HCT116 (cell line): ENCODE results near the gene GTF3C2. TPM values are rescaled to one million over a fixed set of nuclear protein-coding genes. Genes with fewer than 3 reads are reported as not detected.

Source experiments
- ATAC-seq: fragments of 200-7000 bp; cut with Tn5 transposase; 2 replicates; pipeline ENCODE4 v1.9.1; 2020; ENCODE audit warnings: mild to moderate bottlenecking, moderate library complexity
- BruUV-seq: library from RNA; stranded (reverse); fragments of 400-500 nt; replicated peaks from 2 replicates; lab custom pipeline; 2021; lab: Mats Ljungman, UMichigan
- CTCF ChIA-PET: fragments of 300-600 bp; sonication (Branson Sonifier 250); formaldehyde crosslinking; loops from one replicate; lab custom pipeline; 2021; ENCODE audit warnings: antibody characterized with exemption; lab: Charles Lee
- POLR2A ChIA-PET: fragments of 300-600, 350-600 bp; sonication (Branson Sonifier 250); formaldehyde crosslinking; loops from one replicate; lab custom pipeline; 2021; ENCODE audit warnings: antibody characterized with exemption; lab: Charles Lee
- RAD21 ChIA-PET, 2 experiments: fragments of 300-600 bp; sonication (Branson Sonifier 250); formaldehyde crosslinking; loops; one replicate each; lab custom pipeline; 2023; ENCODE audit warnings: low total read pairs in 2 of 2; ENCODE audit not compliant: uncharacterized antibody in 2 of 2, unreplicated experiment in 2 of 2, low non-redundant PET in 1 of 2; lab: Charles Lee
- DNase-seq: peaks from one replicate; pipeline ENCODE4 v3.0.0-alpha.2; 2010; ENCODE audit warnings: low read depth, low spot score
- H2AFZ ChIP-seq: fragments of 200-600 bp; shearing (Covaris generic), sonication (generic); 2 replicates; pipeline ENCODE4 v1.6.1; 2017; ENCODE audit warnings: low read depth, mixed run types, mixed read lengths, antibody characterized with exemption, low read length; ENCODE audit not compliant: poor library complexity, severe bottlenecking
- H3K27ac ChIP-seq: 2 replicates; pipeline ENCODE4 v1.5.1; 2012; ENCODE audit warnings: low read depth, low read length
- H3K27me3 ChIP-seq: fragments of 200-600 bp; sonication (generic); 2 replicates; pipeline ENCODE4 v1.6.1; 2016; ENCODE audit warnings: mixed run types, low read length, mixed read lengths; ENCODE audit not compliant: insufficient read depth
- H3K36me3 ChIP-seq, 2 experiments: fragments of 200-500 bp in 1 of 2; fragments of 200-600 bp in 1 of 2; sonication (Bioruptor generic) in 1 of 2; sonication (generic) in 1 of 2; 2 replicates each; pipeline versions ENCODE4 v1.5.1 to v1.6.1; 2014 to 2016; ENCODE audit warnings: low read length in 2 of 2, inconsistent platforms in 1 of 2, mixed read lengths in 1 of 2, mixed run types in 1 of 2; ENCODE audit not compliant: insufficient read depth in 2 of 2, control insufficient read depth in 1 of 2
- H3K4me1 ChIP-seq, 2 experiments: fragments of 200-600 bp in 1 of 2; sonication (generic) in 1 of 2; 2 replicates each; pipeline versions ENCODE4 v1.5.1 to v1.6.1; 2012 to 2017; ENCODE audit warnings: low read length in 2 of 2, inconsistent platforms in 1 of 2, mild to moderate bottlenecking in 1 of 2, mixed read lengths in 1 of 2, mixed run types in 1 of 2, moderate library complexity in 1 of 2; ENCODE audit not compliant: insufficient read depth in 2 of 2, control insufficient read depth in 1 of 2
- H3K4me2 ChIP-seq: fragments of 200-600 bp; sonication (generic); 2 replicates; pipeline ENCODE4 v1.6.1; 2017; ENCODE audit warnings: mixed run types, low read length, mixed read lengths
- H3K4me3 ChIP-seq, 2 experiments: fragments of 200-600 bp in 1 of 2; sonication (generic) in 1 of 2; replicated peaks in 1 of 2; 2 replicates each; pipeline ENCODE4 v1.5.1; 2011 to 2016; ENCODE audit warnings: low read length in 2 of 2, control low read depth in 1 of 2, low read depth in 1 of 2, mild to moderate bottlenecking in 1 of 2, mixed read lengths in 1 of 2, mixed run types in 1 of 2
- H3K79me2 ChIP-seq: fragments of 200-600 bp; sonication (generic); 2 replicates; pipeline ENCODE4 v1.6.1; 2017; ENCODE audit warnings: mild to moderate bottlenecking, mixed run types, low read length, moderate library complexity, mixed read lengths; ENCODE audit not compliant: insufficient read depth
- H3K9ac ChIP-seq: fragments of 200-600 bp; sonication (generic); 2 replicates; pipeline ENCODE4 v1.6.1; 2016; ENCODE audit warnings: low read length, mixed read lengths
- H3K9me2 ChIP-seq: fragments of 200-600 bp; sonication (generic), shearing (Covaris generic); 2 replicates; pipeline ENCODE4 v1.6.1; 2017; ENCODE audit warnings: mixed run types, mild to moderate bottlenecking, moderate library complexity; ENCODE audit not compliant: insufficient read depth
- H3K9me3 ChIP-seq, 2 experiments: fragments of 200-500 bp in 1 of 2; fragments of 200-600 bp in 1 of 2; sonication (Bioruptor generic) in 1 of 2; sonication (generic) in 1 of 2; 2 replicates each; pipeline ENCODE4 v1.6.1; 2014 to 2017; ENCODE audit warnings: low read length in 2 of 2, mixed read lengths in 2 of 2, inconsistent platforms in 1 of 2, low read depth in 1 of 2, mild to moderate bottlenecking in 1 of 2, mixed run types in 1 of 2, moderate library complexity in 1 of 2; ENCODE audit not compliant: control insufficient read depth in 1 of 2, insufficient read depth in 1 of 2
- H4K20me1 ChIP-seq: fragments of 200-600 bp; sonication (generic), shearing (Covaris generic); 2 replicates; pipeline ENCODE4 v1.6.1; 2017; ENCODE audit warnings: mixed run types, mild to moderate bottlenecking, moderate library complexity; ENCODE audit not compliant: insufficient read depth
- ATF3 ChIP-seq: IDR thresholded peaks from 2 replicates; pipeline ENCODE4 v1.6.1; 2012
- CBX3 ChIP-seq: IDR thresholded peaks from 2 replicates; pipeline ENCODE4 v1.6.1; 2012; ENCODE audit warnings: low read depth
- CEBPB ChIP-seq: IDR thresholded peaks from 2 replicates; pipeline ENCODE4 v1.6.1; 2012; ENCODE audit warnings: low read depth
- EGR1 ChIP-seq: IDR thresholded peaks from 2 replicates; pipeline ENCODE4 v1.6.1; 2012; ENCODE audit warnings: low read depth
- ELF1 ChIP-seq: IDR thresholded peaks from 2 replicates; pipeline ENCODE4 v1.6.1; 2012; ENCODE audit warnings: low read depth, borderline replicate concordance
- EZH2 ChIP-seq: fragments of 200-600 bp; sonication (generic); IDR thresholded peaks from 2 replicates; pipeline ENCODE4 v1.6.1; 2017; ENCODE audit warnings: antibody characterized with exemption, mixed run types
- EZH2phosphoT487 ChIP-seq: fragments of 200-600 bp; IDR thresholded peaks from 2 replicates; pipeline ENCODE4 v1.6.1; 2018; ENCODE audit warnings: antibody characterized with exemption, borderline replicate concordance
- FOSL1 ChIP-seq: IDR thresholded peaks from 2 replicates; pipeline ENCODE4 v1.6.1; 2012; ENCODE audit warnings: low read depth
- JUND ChIP-seq: IDR thresholded peaks from 2 replicates; pipeline ENCODE4 v1.6.1; 2012
- MAX ChIP-seq: IDR thresholded peaks from 2 replicates; pipeline ENCODE4 v1.6.1; 2012
- POLR2A ChIP-seq: IDR thresholded peaks from 2 replicates; pipeline ENCODE4 v1.7.0; 2011; ENCODE audit warnings: borderline replicate concordance; ENCODE audit not compliant: insufficient read depth, insufficient read length; ENCODE audit errors: extremely low read depth
- RAD21 ChIP-seq: IDR thresholded peaks from 2 replicates; pipeline ENCODE4 v1.6.1; 2012; ENCODE audit warnings: low read depth, mild to moderate bottlenecking
- SRF ChIP-seq: IDR thresholded peaks from 2 replicates; pipeline ENCODE4 v1.6.1; 2012; ENCODE audit warnings: low read depth
- TCF7L2 ChIP-seq: IDR thresholded peaks from 2 replicates; pipeline ENCODE4 v1.7.0; 2011; ENCODE audit warnings: borderline replicate concordance, inconsistent platforms; ENCODE audit not compliant: insufficient read depth, insufficient read length; ENCODE audit errors: extremely low read depth
- YY1 ChIP-seq: IDR thresholded peaks from 2 replicates; pipeline ENCODE4 v1.6.1; 2011; ENCODE audit warnings: low read length, low read depth, moderate library complexity, mild to moderate bottlenecking; ENCODE audit not compliant: insufficient replicate concordance; ENCODE audit errors: extremely low read depth
- ZBTB33 ChIP-seq: IDR thresholded peaks from 2 replicates; pipeline ENCODE4 v1.6.1; 2011; ENCODE audit warnings: mild to moderate bottlenecking, low read length, moderate library complexity; ENCODE audit not compliant: insufficient replicate concordance; ENCODE audit errors: extremely low read depth
- ZFX ChIP-seq: fragments of 450-650 bp; IDR thresholded peaks from 2 replicates; pipeline ENCODE4 v1.6.1; 2017
- intact Hi-C: fragments of 100-400 bp; cut with micrococcal nuclease; formaldehyde crosslinking; loops from 2 replicates; pipeline ENCODE4 v1.10.0; 2022
- total RNA-seq: library from RNA; stranded (reverse); gene quantifications from one replicate; pipeline ENCODE4 v1.2.1, GENCODE V29; 2021; ENCODE audit not compliant: unreplicated experiment
- TF ChIP-seq, protein P1 (sequence below), 3 experiments: fragments of 200-600 bp in 1 of 3; sonication (generic) in 1 of 3; IDR thresholded peaks in 2 of 3; conservative IDR thresholded peaks in 1 of 3; 2 replicates each; pipeline ENCODE4 v1.5.1; 2012 to 2017; ENCODE audit warnings: low read depth in 2 of 3, low read length in 2 of 3, antibody characterized with exemption in 1 of 3, borderline replicate concordance in 1 of 3, control low read depth in 1 of 3, mild to moderate bottlenecking in 1 of 3, mixed read lengths in 1 of 3, mixed run types in 1 of 3, moderate library complexity in 1 of 3; ENCODE audit not compliant: insufficient read depth in 1 of 3
- TF ChIP-seq, protein P2 (sequence below): IDR thresholded peaks from 2 replicates; pipeline ENCODE4 v1.6.1; 2012; ENCODE audit warnings: low read depth

The GTF3C2 gene
- total RNA-seq, 1 experiment from 2014 or later, result 88.2 TPM

DNA sequence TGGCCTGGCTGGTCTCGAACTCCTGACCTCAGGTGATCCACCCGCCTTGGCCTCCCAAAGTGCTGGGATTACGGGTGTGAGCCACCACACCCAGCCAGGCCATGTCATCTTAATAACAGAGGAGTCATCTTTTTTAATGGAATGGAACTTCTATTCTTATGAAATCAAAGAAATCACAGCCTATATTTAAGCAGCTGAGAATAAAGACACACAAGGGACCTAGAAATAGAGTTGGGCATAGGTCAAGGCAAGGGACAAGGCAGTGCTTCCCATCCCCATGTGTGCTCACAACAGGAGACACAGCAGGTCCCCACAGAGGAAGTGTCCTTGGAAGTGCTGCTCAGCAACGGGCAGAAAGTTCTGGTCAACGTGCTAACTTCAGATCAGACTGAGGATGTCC, 17.0 kb upstream of the GTF3C2 start (continued):
- TF ChIP-seq POLR2A (no peak), MAX (no peak), FOSL1 (no peak), EGR1 (no peak)
- TF ChIP-seq, all 23 proteins: peak for 0

GRCh38 chr2:27372937-27373336, 16.4 kb upstream of the GTF3C2 start:
- Histone ChIP-seq H3K36me3 (peaks cover 24 to 52% of the 10 kb centered on the region in 2 experiments; a peak in 3 of 4 replicates), H3K27me3 (no peaks in the 10 kb centered on the region), H3K9me3 (no peaks in the 10 kb centered on the region), H4K20me1 (no peaks in the 10 kb centered on the region), H3K9me2 (no peaks in the 10 kb centered on the region), H3K9ac (no peak overlapping the region), H3K27ac (no peak overlapping the region), H3K4me2 (no peak overlapping the region), H3K79me2 (peaks cover 50% of the 10 kb centered on the region), H3K4me3 (no peak overlapping the region), H2AFZ (no peak overlapping the region), H3K4me1 (peaks cover 10 to 29% of the 10 kb centered on the region in 2 experiments; a peak in 3 of 4 replicates)
- ChIA-PET POLR2A (no interaction called here), RAD21 (no interaction called here), CTCF (no interaction called here)
- intact Hi-C loops, result loop anchor here (5.0 kb wide), 1 partner anchor 51 kb away; the partner anchor contains the start of gene MPV17
- ATAC-seq (no peak), DNase-seq (no peak)
- no TSS peak for BruUV-seq
- TF ChIP-seq ZBTB33, result no peak
- TF ChIP-seq CEBPB, result no peak
- TF ChIP-seq TCF7L2, result no peak
- TF ChIP-seq, protein P1, sequence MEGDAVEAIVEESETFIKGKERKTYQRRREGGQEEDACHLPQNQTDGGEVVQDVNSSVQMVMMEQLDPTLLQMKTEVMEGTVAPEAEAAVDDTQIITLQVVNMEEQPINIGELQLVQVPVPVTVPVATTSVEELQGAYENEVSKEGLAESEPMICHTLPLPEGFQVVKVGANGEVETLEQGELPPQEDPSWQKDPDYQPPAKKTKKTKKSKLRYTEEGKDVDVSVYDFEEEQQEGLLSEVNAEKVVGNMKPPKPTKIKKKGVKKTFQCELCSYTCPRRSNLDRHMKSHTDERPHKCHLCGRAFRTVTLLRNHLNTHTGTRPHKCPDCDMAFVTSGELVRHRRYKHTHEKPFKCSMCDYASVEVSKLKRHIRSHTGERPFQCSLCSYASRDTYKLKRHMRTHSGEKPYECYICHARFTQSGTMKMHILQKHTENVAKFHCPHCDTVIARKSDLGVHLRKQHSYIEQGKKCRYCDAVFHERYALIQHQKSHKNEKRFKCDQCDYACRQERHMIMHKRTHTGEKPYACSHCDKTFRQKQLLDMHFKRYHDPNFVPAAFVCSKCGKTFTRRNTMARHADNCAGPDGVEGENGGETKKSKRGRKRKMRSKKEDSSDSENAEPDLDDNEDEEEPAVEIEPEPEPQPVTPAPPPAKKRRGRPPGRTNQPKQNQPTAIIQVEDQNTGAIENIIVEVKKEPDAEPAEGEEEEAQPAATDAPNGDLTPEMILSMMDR (IDR thresholded peaks at IDR 0.05 in 2 of 3, conservative IDR thresholded peaks at IDR 0.05 in 1 of 3; ENCODE audit: borderline replicate concordance in 1 of 3, insufficient read depth in 1 of 3, low read depth in 2 of 3, low read length in 2 of 3), result no peak
- TF ChIP-seq ATF3, result no peak
- TF ChIP-seq FOSL1, result no peak
- TF ChIP-seq SRF, result no peak
- TF ChIP-seq CBX3, result no peak
- TF ChIP-seq YY1, result no peak
- TF ChIP-seq JUND, result no peak
- TF ChIP-seq, protein P2, sequence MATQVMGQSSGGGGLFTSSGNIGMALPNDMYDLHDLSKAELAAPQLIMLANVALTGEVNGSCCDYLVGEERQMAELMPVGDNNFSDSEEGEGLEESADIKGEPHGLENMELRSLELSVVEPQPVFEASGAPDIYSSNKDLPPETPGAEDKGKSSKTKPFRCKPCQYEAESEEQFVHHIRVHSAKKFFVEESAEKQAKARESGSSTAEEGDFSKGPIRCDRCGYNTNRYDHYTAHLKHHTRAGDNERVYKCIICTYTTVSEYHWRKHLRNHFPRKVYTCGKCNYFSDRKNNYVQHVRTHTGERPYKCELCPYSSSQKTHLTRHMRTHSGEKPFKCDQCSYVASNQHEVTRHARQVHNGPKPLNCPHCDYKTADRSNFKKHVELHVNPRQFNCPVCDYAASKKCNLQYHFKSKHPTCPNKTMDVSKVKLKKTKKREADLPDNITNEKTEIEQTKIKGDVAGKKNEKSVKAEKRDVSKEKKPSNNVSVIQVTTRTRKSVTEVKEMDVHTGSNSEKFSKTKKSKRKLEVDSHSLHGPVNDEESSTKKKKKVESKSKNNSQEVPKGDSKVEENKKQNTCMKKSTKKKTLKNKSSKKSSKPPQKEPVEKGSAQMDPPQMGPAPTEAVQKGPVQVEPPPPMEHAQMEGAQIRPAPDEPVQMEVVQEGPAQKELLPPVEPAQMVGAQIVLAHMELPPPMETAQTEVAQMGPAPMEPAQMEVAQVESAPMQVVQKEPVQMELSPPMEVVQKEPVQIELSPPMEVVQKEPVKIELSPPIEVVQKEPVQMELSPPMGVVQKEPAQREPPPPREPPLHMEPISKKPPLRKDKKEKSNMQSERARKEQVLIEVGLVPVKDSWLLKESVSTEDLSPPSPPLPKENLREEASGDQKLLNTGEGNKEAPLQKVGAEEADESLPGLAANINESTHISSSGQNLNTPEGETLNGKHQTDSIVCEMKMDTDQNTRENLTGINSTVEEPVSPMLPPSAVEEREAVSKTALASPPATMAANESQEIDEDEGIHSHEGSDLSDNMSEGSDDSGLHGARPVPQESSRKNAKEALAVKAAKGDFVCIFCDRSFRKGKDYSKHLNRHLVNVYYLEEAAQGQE, result no peak
- TF ChIP-seq POLR2A, result no peak
- no peak for TF ChIP-seq ELF1
- TF ChIP-seq EZH2, result no peak
- no peak for TF ChIP-seq ZFX
- no peak for TF ChIP-seq RAD21
- no peak for TF ChIP-seq EZH2phosphoT487
